ENCODE data around the gene PLXDC2.

Gene PLXDC2

DNA sequence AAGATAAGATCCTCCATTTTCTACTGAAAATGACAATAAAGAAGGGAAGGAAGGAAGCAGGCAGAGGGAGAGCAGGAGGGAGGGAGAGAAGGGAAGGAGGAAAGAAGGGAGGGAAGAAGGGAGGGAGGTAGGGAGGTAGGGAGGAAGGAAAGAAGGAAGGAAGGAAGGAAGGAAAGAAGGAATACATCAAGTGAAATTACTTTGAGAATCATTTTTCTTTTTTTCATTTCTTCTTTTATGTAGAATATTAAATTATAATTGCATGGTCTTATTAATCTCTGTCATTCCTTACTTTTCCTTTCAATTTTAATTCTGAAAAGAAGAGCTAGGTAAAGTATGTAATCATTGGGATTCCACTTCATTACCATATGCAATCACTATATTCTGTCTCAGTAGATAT lies 97.8 kb downstream of the PLXDC2 start:
- intact Hi-C loops (cut with DNase I; ENCODE audit: low total_unique reads): no loop called here
- H3K36me3 ChIP-seq: no peaks in the 10 kb centered on the region
- no peaks in the 10 kb centered on the region for H3K27me3 ChIP-seq
- peaks cover 0 to 61% (median 29%) of the 10 kb centered on the region in 4 donors for H3K4me1 ChIP-seq
- H3K9me3 ChIP-seq: no peaks in the 10 kb centered on the region
- TF ChIP-seq, protein P1, sequence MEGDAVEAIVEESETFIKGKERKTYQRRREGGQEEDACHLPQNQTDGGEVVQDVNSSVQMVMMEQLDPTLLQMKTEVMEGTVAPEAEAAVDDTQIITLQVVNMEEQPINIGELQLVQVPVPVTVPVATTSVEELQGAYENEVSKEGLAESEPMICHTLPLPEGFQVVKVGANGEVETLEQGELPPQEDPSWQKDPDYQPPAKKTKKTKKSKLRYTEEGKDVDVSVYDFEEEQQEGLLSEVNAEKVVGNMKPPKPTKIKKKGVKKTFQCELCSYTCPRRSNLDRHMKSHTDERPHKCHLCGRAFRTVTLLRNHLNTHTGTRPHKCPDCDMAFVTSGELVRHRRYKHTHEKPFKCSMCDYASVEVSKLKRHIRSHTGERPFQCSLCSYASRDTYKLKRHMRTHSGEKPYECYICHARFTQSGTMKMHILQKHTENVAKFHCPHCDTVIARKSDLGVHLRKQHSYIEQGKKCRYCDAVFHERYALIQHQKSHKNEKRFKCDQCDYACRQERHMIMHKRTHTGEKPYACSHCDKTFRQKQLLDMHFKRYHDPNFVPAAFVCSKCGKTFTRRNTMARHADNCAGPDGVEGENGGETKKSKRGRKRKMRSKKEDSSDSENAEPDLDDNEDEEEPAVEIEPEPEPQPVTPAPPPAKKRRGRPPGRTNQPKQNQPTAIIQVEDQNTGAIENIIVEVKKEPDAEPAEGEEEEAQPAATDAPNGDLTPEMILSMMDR (IDR thresholded peaks at IDR 0.05): no peak
- no peak overlapping the region for H3K4me3 ChIP-seq
- no peak for DNase-seq
- no peak overlapping the region for H3K27ac ChIP-seq

DNA sequence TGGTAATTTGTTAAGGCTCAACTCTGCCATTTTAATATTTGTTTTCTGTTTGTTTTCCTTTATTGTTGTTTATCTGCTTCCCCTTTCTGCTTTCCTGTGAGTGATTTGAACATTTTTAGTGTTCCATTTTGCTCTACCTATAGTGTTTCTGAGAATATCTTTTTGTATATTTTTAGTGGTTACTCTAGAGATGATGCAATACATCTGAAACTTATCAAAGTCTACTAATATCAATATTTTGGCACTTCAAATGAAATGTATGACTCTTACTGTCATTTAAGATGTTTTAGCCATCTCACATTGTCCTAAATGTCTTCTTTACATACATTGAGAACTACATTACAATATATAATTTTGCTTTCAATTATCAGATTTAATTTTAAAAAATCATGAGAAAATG lies 98.9 kb downstream of the PLXDC2 start:
- TF ChIP-seq, protein P1 (IDR thresholded peaks at IDR 0.05): no peak
- Histone ChIP-seq H3K4me1 (peaks cover 0 to 72% (median 37%) of the 10 kb centered on the region in 4 donors), H3K36me3 (no peaks in the 10 kb centered on the region)

DNA sequence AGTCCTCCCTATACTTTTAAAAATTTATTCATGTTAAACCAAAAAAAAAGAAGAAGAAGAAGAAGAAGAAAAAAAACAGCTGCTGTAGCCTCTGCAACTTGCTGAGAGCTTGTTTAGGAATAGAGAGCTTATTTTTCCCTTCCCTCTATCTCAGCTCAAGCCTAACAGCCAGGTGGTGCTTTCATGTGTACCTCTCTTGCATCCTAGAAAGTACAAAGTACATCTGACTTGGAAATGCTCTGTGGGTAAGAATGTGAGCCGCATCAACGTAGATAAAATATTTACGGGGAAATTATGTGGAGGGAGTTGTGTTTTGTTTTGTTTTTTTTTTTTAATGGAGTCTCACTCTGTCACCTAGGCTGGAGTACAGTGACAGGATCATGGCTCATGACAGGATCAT lies 99.6 kb downstream of the PLXDC2 start:
- no peaks in the 10 kb centered on the region for H3K27me3 ChIP-seq
- H3K36me3 ChIP-seq: no peaks in the 10 kb centered on the region
- no peak for DNase-seq
- no peak overlapping the region for H3K27ac ChIP-seq
- TF ChIP-seq, protein P1 (IDR thresholded peaks at IDR 0.05): no peak
- H3K4me3 ChIP-seq: no peak overlapping the region
- intact Hi-C loops (cut with DNase I; ENCODE audit: low total_unique reads): no loop called here
- H3K9me3 ChIP-seq: no peaks in the 10 kb centered on the region
- peaks cover 0 to 79% (median 42%) of the 10 kb centered on the region in 4 donors for H3K4me1 ChIP-seq

More for the DNA sequence above, 98.9 kb downstream of the PLXDC2 start:
- no peaks in the 10 kb centered on the region for H3K9me3 ChIP-seq
- intact Hi-C loops (cut with DNase I; ENCODE audit: low total_unique reads): no loop called here
- H3K4me3 ChIP-seq: no peak overlapping the region
- no peaks in the 10 kb centered on the region for H3K27me3 ChIP-seq
- no peak overlapping the region for H3K27ac ChIP-seq
- no peak for DNase-seq

DNA sequence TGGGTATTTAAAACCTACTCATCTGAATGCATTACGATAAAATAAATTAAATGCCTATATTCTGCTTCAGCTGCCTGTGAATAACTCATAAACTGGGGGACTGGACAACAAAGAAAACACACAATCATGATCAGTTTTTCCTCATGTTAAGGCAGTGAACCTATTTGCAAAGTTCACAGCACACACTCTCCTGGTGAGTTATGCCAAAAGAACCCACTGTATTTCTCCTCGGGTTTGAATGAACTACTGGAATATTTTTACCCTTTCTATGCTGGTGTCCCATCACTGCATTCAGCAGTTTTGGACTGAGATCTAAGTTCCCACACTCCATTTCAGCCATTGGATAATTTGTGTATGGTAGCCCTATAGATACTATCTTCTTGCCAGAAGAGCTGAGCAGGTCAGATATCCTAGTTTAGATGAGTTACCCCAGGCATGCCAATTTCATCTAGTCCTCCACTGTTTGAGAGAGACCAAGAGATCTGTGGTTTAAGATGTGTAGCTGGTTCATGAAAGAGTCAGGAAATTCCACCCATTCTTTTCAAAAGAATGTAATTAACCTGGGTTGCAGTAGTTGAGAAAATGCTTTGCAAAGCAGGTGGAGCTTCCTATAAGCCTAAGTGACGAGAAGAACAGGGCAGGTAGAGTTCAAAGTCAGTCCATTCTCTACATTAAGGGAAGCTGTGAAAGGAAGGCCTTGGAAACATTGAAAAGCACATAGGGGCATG lies 101.7 kb downstream of the PLXDC2 start:
- H3K27ac ChIP-seq: no peak overlapping the region
- intact Hi-C loops (cut with DNase I; ENCODE audit: low total_unique reads): no loop called here
- H3K4me1 ChIP-seq: peaks cover 0 to 83% (median 58%) of the 10 kb centered on the region in 4 donors
- TF ChIP-seq, protein P1 (IDR thresholded peaks at IDR 0.05): no peak
- H3K36me3 ChIP-seq: no peaks in the 10 kb centered on the region
- DNase-seq: no peak
- H3K4me3 ChIP-seq: no peak overlapping the region
- H3K9me3 ChIP-seq: no peaks in the 10 kb centered on the region
- H3K27me3 ChIP-seq: no peaks in the 10 kb centered on the region

DNA sequence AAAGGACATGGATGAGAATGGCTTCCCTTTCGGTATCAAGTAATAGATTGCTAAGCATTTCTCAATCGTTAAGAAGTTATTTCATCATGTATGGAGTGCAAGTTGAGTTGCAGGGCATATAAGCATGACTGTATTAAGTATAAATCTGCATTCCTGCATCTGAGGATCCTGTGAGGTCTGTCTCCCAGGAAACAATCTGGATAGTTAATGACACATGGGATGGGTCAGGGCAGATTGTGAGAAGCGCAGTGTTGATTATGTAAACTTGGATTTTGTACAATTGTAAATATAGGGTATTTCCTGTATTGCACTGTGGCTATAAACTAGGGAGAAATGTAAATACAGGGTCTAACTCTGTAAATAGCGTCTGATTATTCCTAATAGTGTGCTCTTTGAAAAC lies 102.6 kb downstream of the PLXDC2 start:
- no peak overlapping the region for H3K4me3 ChIP-seq
- no peak for DNase-seq
- H3K27me3 ChIP-seq: no peaks in the 10 kb centered on the region
- no peaks in the 10 kb centered on the region for H3K36me3 ChIP-seq
- TF ChIP-seq, protein P1 (IDR thresholded peaks at IDR 0.05): no peak
- H3K4me1 ChIP-seq: peaks cover 0 to 83% (median 66%) of the 10 kb centered on the region in 4 donors
- peak overlapping the region in 1 of 2 donors; percentile 10 for H3K27ac ChIP-seq
- H3K9me3 ChIP-seq: no peaks in the 10 kb centered on the region
- intact Hi-C loops (cut with DNase I; ENCODE audit: low total_unique reads): no loop called here

Data from tibial artery (tissue), 4 donors.